ENCODE data around the gene CEMIP2. TPM values are rescaled to one million over a fixed set of nuclear protein-coding genes. Genes with fewer than 3 reads are reported as not detected.

The CEMIP2 gene
- total and polyA plus RNA-seq, 4 donors = 18.8 to 123 (median 38.6) TPM

- no peak for DNase-seq (ENCODE audit: low spot score)
- WGBS = 67% methylated on average over 3 of the region's 3 CpGs
- H3K4me3 ChIP-seq (ENCODE audit: low read depth in 1 of 3, low read length in 3 of 3) = no peak overlapping the region
Measured at GRCh38 chr9:71770170-71770569, 1.9 kb upstream of the CEMIP2 start.

GRCh38 chr9:71769175-71770161 lies 1.2 kb upstream of the CEMIP2 start:
- Histone ChIP-seq H3K4me1 (ENCODE audit: control insufficient read depth in 4 of 4, insufficient read depth in 4 of 4, low read length in 3 of 4) (peaks cover under 1 to 38% (median 23%) of the 10 kb centered on the region in 4 donors), H3K4me3 (ENCODE audit: low read depth in 1 of 3, low read length in 3 of 3) (peak overlapping the region; percentile 55 to 91 (median 66)), H3K27me3 (ENCODE audit: control insufficient read depth in 4 of 4, insufficient read depth in 4 of 4, low read length in 3 of 4) (no peaks in the 10 kb centered on the region), H3K27ac (ENCODE audit: low read depth in 1 of 2, low read length in 2 of 2) (peak overlapping the region; percentile 79 to 91), H3K9ac (ENCODE audit: low read depth in 1 of 2, low read length in 2 of 2) (peak overlapping the region; percentile 40 to 61), H3K9me3 (ENCODE audit: control insufficient read depth in 4 of 4, low read length in 3 of 4) (no peaks in the 10 kb centered on the region), H3K36me3 (ENCODE audit: control insufficient read depth in 4 of 4, insufficient read depth in 3 of 4, low read depth in 1 of 4, low read length in 3 of 4) (no peaks in the 10 kb centered on the region)
- 6% methylated on average over 46 of the region's 46 CpGs for WGBS
- peak; percentile 72 for DNase-seq (ENCODE audit: low spot score)
- no peak for TF ChIP-seq FOXA2 (IDR thresholded peaks at IDR 0.05)
- no peak for TF ChIP-seq HNF4G (IDR thresholded peaks at IDR 0.05)
- peak; percentile 72 for TF ChIP-seq YY1 (IDR thresholded peaks at IDR 0.05)
- TF ChIP-seq MAX (IDR thresholded peaks at IDR 0.05) = peak; percentile 16
- no peak for TF ChIP-seq ZBTB33 (IDR thresholded peaks at IDR 0.05)
- peak in 1 of 2 donors; percentile 57 for TF ChIP-seq EGR1 (IDR thresholded peaks at IDR 0.05; ENCODE audit: low read depth in 2 of 2)
- TF ChIP-seq RXRA (IDR thresholded peaks at IDR 0.05) = peak; percentile 31 to 35
- peak; percentile 67 for TF ChIP-seq TAF1 (conservative IDR thresholded peaks at IDR 0.05)
- TF ChIP-seq SP1 (IDR thresholded peaks at IDR 0.05) = peak; percentile 77
- TF ChIP-seq NR2F2 (IDR thresholded peaks at IDR 0.05) = no peak
- peak in 1 of 2 donors; percentile 33 for TF ChIP-seq HNF4A (conservative IDR thresholded peaks at IDR 0.05)
- peak; percentile 71 to 78 for TF ChIP-seq RAD21 (IDR thresholded peaks at IDR 0.05)

More at GRCh38 chr9:71770170-71770569, 1.9 kb upstream of the CEMIP2 start:
- Histone ChIP-seq H3K27ac (ENCODE audit: low read depth in 1 of 2, low read length in 2 of 2) (peak overlapping the region; percentile 79 to 91), H3K9ac (ENCODE audit: low read depth in 1 of 2, low read length in 2 of 2) (no peak overlapping the region), H3K9me3 (ENCODE audit: control insufficient read depth in 4 of 4, low read length in 3 of 4) (no peaks in the 10 kb centered on the region), H3K36me3 (ENCODE audit: control insufficient read depth in 4 of 4, insufficient read depth in 3 of 4, low read depth in 1 of 4, low read length in 3 of 4) (no peaks in the 10 kb centered on the region), H3K27me3 (ENCODE audit: control insufficient read depth in 4 of 4, insufficient read depth in 4 of 4, low read length in 3 of 4) (no peaks in the 10 kb centered on the region), H3K4me1 (ENCODE audit: control insufficient read depth in 4 of 4, insufficient read depth in 4 of 4, low read length in 3 of 4) (peaks cover 0 to 31% (median 17%) of the 10 kb centered on the region in 4 donors)
- TF ChIP-seq HNF4G (IDR thresholded peaks at IDR 0.05) (no peak), HNF4A (conservative IDR thresholded peaks at IDR 0.05) (no peak), NR2F2 (IDR thresholded peaks at IDR 0.05) (no peak), JUND (IDR thresholded peaks at IDR 0.05) (no peak), TAF1 (conservative IDR thresholded peaks at IDR 0.05) (no peak), ZBTB33 (IDR thresholded peaks at IDR 0.05) (no peak), CTCF (IDR thresholded peaks at IDR 0.05; ENCODE audit: low read depth, low read length, missing input control) (no peak), EGR1 (IDR thresholded peaks at IDR 0.05; ENCODE audit: low read depth in 2 of 2) (no peak), MAX (IDR thresholded peaks at IDR 0.05) (no peak), YY1 (IDR thresholded peaks at IDR 0.05) (no peak), RAD21 (IDR thresholded peaks at IDR 0.05) (no peak), ATF3 (IDR thresholded peaks at IDR 0.05) (no peak), GABPA (IDR thresholded peaks at IDR 0.05 in 1 of 2, conservative IDR thresholded peaks at IDR 0.05 in 1 of 2) (no peak)

All from liver (tissue), 9 donors.